OCI-LY3 (cell line): ENCODE data around the gene AKNA.
A peak's percentile ranks its signal among the peaks of the same experiment; 100 is the strongest.

Experiments
- H2AFZ ChIP-seq: fragments of 200-600, 300-600 bp; shearing (Covaris generic); 2 replicates; pipeline ENCODE4 v1.6.0; 2014; ENCODE audit warnings: antibody characterized with exemption, low read depth, low read length
- H3K27ac ChIP-seq: fragments of 200-600, 300-600 bp; sonication (generic); 2 replicates; pipeline ENCODE4 v1.5.1; 2014; ENCODE audit warnings: mild to moderate bottlenecking, low read length, moderate library complexity, mixed read lengths
- H3K27me3 ChIP-seq: fragments of 200-600, 300-600 bp; sonication (generic); 2 replicates; pipeline ENCODE4 v1.6.1; 2014; ENCODE audit warnings: low read depth, low read length, mixed read lengths
- H3K36me3 ChIP-seq: fragments of 200-600, 300-600 bp; sonication (generic); replicated peaks from 2 replicates; pipeline ENCODE3; 2014; ENCODE audit warnings: low read depth, low read length, mixed read lengths
- H3K4me1 ChIP-seq: fragments of 300-600, 200-600 bp; sonication (generic); 2 replicates; pipeline ENCODE4 v1.6.1; 2014; ENCODE audit warnings: low read length, mixed read lengths
- H3K4me2 ChIP-seq: fragments of 200-600, 300-600 bp; sonication (generic); 2 replicates; pipeline ENCODE4 v1.6.1; 2014; ENCODE audit warnings: low read length, mixed read lengths
- H3K4me3 ChIP-seq: fragments of 300-600, 200-600 bp; sonication (generic); 2 replicates; pipeline ENCODE4 v1.5.1; 2014; ENCODE audit warnings: antibody characterized with exemption, mild to moderate bottlenecking, low read length, moderate library complexity
- H3K79me2 ChIP-seq: fragments of 300-600, 200-600 bp; shearing (Covaris generic); 2 replicates; pipeline ENCODE4 v1.6.1; 2014; ENCODE audit warnings: mild to moderate bottlenecking, low read length, mixed read lengths
- H3K9ac ChIP-seq: fragments of 300-600, 200-600 bp; shearing (Covaris generic); 2 replicates; pipeline ENCODE4 v1.6.0; 2014; ENCODE audit warnings: mild to moderate bottlenecking, low read length, moderate library complexity
- H3K9me3 ChIP-seq: fragments of 200-600, 300-600 bp; shearing (Covaris generic); 2 replicates; pipeline ENCODE4 v1.6.1; 2014; ENCODE audit warnings: low read length, mixed read lengths; ENCODE audit not compliant: insufficient read depth
- H4K20me1 ChIP-seq: fragments of 200-600, 300-600 bp; sonication (generic); 2 replicates; pipeline ENCODE4 v1.6.1; 2016; ENCODE audit warnings: low read length, mixed read lengths; ENCODE audit not compliant: insufficient read depth
- EZH2phosphoT487 ChIP-seq: fragments of 200-600 bp; shearing (Covaris generic); IDR thresholded peaks from 2 replicates; pipeline ENCODE4 v1.6.1; 2018; ENCODE audit warnings: antibody characterized with exemption, mixed run types, low read depth
- TF ChIP-seq, protein P1 (sequence below): fragments of 200-600, 300-600 bp; sonication (generic); IDR thresholded peaks from 2 replicates; pipeline ENCODE4 v1.5.1; 2014; ENCODE audit warnings: antibody characterized with exemption, low read length, low read depth

AKNA gene

DNA sequence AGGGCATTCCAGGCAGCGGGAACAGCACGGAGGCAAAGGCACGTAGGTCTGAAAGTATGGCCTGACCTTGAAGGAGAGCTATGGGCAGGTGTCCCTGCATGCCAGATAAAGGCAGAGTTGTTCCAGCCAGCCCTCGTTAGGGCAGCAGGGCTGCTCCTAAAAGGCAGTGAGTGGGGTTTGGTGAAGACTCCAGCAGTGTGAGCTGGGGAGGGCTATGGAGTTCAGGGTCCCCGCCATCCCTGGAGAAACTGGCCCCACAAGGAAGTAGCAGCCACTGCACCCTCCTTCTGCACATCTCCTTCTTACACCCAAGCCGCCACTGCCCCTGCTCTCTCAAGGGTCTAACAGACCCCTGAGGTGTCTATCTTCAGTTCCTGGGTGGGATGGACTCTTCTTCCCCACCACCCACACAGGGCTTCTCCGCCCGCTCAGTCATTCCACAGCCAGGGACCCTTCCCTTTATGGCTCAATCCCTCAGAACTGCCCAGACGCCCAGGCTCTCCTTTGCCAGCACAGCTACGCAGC is 1.4 kb downstream of the AKNA start:
- Histone ChIP-seq H3K79me2 (peaks cover 93% of the 10 kb centered on the region), H3K4me2 (peak overlapping the region; percentile 99), H2AFZ (no peak overlapping the region), H3K27ac (peak overlapping the region; percentile 99), H3K4me3 (peak overlapping the region; percentile 89), H3K4me1 (peaks cover 94% of the 10 kb centered on the region), H4K20me1 (peaks cover 7% of the 10 kb centered on the region; the same call in 1 of the 2 replicates), H3K27me3 (no peaks in the 10 kb centered on the region), H3K9me3 (no peaks in the 10 kb centered on the region), H3K36me3 (peaks cover 40% of the 10 kb centered on the region), H3K9ac (peak overlapping the region; percentile 98)
- TF ChIP-seq, protein P1, sequence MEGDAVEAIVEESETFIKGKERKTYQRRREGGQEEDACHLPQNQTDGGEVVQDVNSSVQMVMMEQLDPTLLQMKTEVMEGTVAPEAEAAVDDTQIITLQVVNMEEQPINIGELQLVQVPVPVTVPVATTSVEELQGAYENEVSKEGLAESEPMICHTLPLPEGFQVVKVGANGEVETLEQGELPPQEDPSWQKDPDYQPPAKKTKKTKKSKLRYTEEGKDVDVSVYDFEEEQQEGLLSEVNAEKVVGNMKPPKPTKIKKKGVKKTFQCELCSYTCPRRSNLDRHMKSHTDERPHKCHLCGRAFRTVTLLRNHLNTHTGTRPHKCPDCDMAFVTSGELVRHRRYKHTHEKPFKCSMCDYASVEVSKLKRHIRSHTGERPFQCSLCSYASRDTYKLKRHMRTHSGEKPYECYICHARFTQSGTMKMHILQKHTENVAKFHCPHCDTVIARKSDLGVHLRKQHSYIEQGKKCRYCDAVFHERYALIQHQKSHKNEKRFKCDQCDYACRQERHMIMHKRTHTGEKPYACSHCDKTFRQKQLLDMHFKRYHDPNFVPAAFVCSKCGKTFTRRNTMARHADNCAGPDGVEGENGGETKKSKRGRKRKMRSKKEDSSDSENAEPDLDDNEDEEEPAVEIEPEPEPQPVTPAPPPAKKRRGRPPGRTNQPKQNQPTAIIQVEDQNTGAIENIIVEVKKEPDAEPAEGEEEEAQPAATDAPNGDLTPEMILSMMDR: no peak
- no peak for TF ChIP-seq EZH2phosphoT487

DNA sequence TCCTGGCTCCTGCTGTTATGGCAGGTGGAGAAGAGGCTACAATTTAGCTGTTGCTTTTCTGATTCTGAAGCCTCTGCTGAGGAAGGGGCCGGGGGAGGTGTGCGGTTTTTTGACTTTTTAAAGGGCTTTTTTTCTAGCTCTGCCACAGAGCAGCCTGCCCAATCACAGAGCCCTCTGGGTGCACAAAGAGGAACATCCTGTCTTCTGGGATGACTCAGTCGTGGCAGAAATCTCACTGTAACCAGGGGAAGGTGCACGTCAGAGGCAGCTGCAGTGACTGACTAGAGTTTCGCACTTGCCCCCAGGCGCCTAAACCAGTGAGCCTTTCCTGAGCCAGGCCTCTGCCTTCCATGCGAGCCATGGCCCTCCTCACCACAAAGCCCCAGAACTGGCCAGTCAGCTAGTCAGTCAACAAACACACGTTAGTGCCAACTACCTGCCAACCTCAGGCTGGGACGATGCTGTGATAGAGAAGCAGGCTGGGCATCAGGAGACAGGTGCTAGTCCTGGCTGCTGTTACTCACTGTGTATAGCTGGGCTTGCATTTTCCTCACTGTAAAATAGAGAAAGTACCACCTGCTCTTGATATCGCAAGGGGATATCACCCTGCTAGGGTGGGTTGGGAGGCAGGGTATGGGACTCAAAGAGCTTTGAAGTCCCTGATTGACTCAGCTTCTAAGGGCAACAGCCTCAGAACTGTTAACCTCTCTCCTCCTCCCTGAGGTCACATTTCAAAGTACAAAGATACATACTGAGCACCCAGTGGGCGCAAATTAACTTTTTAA is 2.2 kb downstream of the AKNA start:
- H3K9ac ChIP-seq: peak overlapping the region; percentile 98
- peak overlapping the region; percentile 89 for H3K4me3 ChIP-seq
- H4K20me1 ChIP-seq: peaks cover 9% of the 10 kb centered on the region; the same call in 1 of the 2 replicates
- no peak overlapping the region for H2AFZ ChIP-seq
- no peaks in the 10 kb centered on the region for H3K27me3 ChIP-seq
- peaks cover 86% of the 10 kb centered on the region for H3K4me1 ChIP-seq
- H3K4me2 ChIP-seq: peak overlapping the region; percentile 100
- TF ChIP-seq EZH2phosphoT487: no peak
- TF ChIP-seq, protein P1: no peak
- peaks cover 47% of the 10 kb centered on the region for H3K36me3 ChIP-seq
- H3K27ac ChIP-seq: peak overlapping the region; percentile 99
- peaks cover 93% of the 10 kb centered on the region for H3K79me2 ChIP-seq
- H3K9me3 ChIP-seq: no peaks in the 10 kb centered on the region

- H2AFZ ChIP-seq: no peak overlapping the region
- H3K9me3 ChIP-seq: no peaks in the 10 kb centered on the region
- H3K27me3 ChIP-seq: no peaks in the 10 kb centered on the region
- peak overlapping the region; percentile 76 for H3K4me3 ChIP-seq
- peaks cover 93% of the 10 kb centered on the region for H3K79me2 ChIP-seq
- H3K4me1 ChIP-seq: peaks cover 79% of the 10 kb centered on the region
- H4K20me1 ChIP-seq: peaks cover 11% of the 10 kb centered on the region; the same call in 1 of the 2 replicates
- H3K9ac ChIP-seq: peak overlapping the region; percentile 92
- H3K4me2 ChIP-seq: peak overlapping the region; percentile 100
- H3K27ac ChIP-seq: peak overlapping the region; percentile 99
- H3K36me3 ChIP-seq: peaks cover 52% of the 10 kb centered on the region
- TF ChIP-seq, protein P1: no peak
- TF ChIP-seq EZH2phosphoT487: no peak
These were observed 2.9 kb downstream of the AKNA start for GRCh38 chr9:114384836-114385396.

DNA sequence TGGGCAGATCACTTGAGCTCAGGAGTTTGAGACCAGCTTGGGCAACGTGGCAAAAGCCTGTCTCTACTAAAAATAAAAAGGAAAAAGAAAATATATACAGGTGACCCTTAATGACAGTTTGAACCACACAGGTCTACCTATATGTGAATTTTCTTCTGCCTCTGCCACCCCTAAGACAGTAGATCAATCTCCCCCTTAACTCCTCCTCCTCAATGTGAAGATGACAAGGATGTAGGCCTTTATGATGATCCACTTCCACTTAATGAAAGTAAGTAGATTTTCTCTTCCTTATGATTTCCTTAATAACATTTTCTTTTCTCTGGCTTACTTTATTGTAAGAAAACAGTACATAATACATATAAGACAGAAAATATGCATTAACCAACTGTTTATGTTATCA is 3.4 kb downstream of the AKNA start:
- peaks cover 58% of the 10 kb centered on the region for H3K36me3 ChIP-seq
- no peaks in the 10 kb centered on the region for H3K9me3 ChIP-seq
- peaks cover 74% of the 10 kb centered on the region for H3K4me1 ChIP-seq
- H3K79me2 ChIP-seq: peaks cover 93% of the 10 kb centered on the region
- H3K4me3 ChIP-seq: peak overlapping the region; percentile 76
- peaks cover 16% of the 10 kb centered on the region; the same call in 1 of the 2 replicates for H4K20me1 ChIP-seq
- no peak overlapping the region for H2AFZ ChIP-seq
- peak overlapping the region; percentile 99 for H3K27ac ChIP-seq
- H3K27me3 ChIP-seq: no peaks in the 10 kb centered on the region
- H3K4me2 ChIP-seq: peak overlapping the region; percentile 100
- peak overlapping the region; percentile 92 for H3K9ac ChIP-seq
- TF ChIP-seq, protein P1: no peak
- no peak for TF ChIP-seq EZH2phosphoT487
